ENCODE results near the gene VENTX. TPM values are rescaled to one million over a fixed set of nuclear protein-coding genes. Genes with fewer than 3 reads are reported as not detected.

VENTX gene
- total RNA-seq, 1 experiment from 2014 or later: 28.0 TPM

DNA sequence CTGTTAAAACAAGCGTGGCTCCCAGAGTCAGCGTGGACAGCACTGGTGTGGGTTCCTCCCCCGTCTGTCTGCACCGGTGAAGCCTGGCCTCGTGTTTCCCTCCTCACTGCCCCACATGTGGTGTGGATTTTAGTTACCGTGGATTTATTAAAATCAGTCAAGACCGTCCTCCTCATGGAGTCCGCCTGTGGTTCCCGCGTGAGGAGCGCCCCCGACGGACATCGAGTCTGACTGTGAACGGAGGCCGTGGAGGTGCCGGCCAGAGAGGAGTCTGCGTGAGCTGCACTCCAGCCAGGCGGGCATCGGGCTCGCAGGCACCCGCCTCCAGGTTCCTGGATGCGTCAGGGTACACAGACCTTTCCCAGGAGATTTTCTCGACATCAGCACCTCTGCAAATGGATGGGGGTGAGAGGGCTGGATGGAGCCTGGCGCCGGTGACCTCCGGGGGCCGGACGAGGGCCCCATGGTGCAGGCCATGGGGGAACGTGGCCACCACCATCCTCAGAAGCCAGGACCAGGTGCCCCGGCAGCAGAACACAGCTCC is 33.9 kb upstream of the VENTX start:
- Mint-ChIP-seq H3K4me3 (no peak overlapping the region), H3K4me1 (no peaks in the 10 kb centered on the region), H3K27me3 (ENCODE audit: low read depth) (no peaks in the 10 kb centered on the region), H3K9me3 (no peaks in the 10 kb centered on the region), H3K27ac (peak overlapping the region; percentile 41; the same call in 1 of the 2 replicates), H3K36me3 (no peaks in the 10 kb centered on the region)
- TF ChIP-seq, protein P1, sequence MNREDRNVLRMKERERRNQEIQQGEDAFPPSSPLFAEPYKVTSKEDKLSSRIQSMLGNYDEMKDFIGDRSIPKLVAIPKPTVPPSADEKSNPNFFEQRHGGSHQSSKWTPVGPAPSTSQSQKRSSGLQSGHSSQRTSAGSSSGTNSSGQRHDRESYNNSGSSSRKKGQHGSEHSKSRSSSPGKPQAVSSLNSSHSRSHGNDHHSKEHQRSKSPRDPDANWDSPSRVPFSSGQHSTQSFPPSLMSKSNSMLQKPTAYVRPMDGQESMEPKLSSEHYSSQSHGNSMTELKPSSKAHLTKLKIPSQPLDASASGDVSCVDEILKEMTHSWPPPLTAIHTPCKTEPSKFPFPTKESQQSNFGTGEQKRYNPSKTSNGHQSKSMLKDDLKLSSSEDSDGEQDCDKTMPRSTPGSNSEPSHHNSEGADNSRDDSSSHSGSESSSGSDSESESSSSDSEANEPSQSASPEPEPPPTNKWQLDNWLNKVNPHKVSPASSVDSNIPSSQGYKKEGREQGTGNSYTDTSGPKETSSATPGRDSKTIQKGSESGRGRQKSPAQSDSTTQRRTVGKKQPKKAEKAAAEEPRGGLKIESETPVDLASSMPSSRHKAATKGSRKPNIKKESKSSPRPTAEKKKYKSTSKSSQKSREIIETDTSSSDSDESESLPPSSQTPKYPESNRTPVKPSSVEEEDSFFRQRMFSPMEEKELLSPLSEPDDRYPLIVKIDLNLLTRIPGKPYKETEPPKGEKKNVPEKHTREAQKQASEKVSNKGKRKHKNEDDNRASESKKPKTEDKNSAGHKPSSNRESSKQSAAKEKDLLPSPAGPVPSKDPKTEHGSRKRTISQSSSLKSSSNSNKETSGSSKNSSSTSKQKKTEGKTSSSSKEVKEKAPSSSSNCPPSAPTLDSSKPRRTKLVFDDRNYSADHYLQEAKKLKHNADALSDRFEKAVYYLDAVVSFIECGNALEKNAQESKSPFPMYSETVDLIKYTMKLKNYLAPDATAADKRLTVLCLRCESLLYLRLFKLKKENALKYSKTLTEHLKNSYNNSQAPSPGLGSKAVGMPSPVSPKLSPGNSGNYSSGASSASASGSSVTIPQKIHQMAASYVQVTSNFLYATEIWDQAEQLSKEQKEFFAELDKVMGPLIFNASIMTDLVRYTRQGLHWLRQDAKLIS (CRISPR knock-in tag; IDR thresholded peaks at IDR 0.05; ENCODE audit: borderline replicate concordance): no peak
- TF ChIP-seq ZNF416 (CRISPR knock-in tag; IDR thresholded peaks at IDR 0.05) (no peak), NR2C2 (CRISPR knock-in tag; IDR thresholded peaks at IDR 0.05) (no peak), ELF4 (CRISPR knock-in tag; IDR thresholded peaks at IDR 0.05; ENCODE audit: low read depth) (no peak), SMAD3 (CRISPR knock-in tag; IDR thresholded peaks at IDR 0.05; ENCODE audit: borderline replicate concordance) (no peak), OVOL2 (CRISPR knock-in tag; IDR thresholded peaks at IDR 0.05; ENCODE audit: borderline replicate concordance) (no peak), GTF2I (CRISPR knock-in tag; conservative IDR thresholded peaks at IDR 0.05) (no peak), NFYB (CRISPR knock-in tag; conservative IDR thresholded peaks at IDR 0.05; ENCODE audit: low read depth) (no peak)
- TF ChIP-seq, protein P2, sequence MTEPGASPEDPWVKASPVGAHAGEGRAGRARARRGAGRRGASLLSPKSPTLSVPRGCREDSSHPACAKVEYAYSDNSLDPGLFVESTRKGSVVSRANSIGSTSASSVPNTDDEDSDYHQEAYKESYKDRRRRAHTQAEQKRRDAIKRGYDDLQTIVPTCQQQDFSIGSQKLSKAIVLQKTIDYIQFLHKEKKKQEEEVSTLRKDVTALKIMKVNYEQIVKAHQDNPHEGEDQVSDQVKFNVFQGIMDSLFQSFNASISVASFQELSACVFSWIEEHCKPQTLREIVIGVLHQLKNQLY (CRISPR knock-in tag; IDR thresholded peaks at IDR 0.05): no peak
- TF ChIP-seq, protein P3, sequence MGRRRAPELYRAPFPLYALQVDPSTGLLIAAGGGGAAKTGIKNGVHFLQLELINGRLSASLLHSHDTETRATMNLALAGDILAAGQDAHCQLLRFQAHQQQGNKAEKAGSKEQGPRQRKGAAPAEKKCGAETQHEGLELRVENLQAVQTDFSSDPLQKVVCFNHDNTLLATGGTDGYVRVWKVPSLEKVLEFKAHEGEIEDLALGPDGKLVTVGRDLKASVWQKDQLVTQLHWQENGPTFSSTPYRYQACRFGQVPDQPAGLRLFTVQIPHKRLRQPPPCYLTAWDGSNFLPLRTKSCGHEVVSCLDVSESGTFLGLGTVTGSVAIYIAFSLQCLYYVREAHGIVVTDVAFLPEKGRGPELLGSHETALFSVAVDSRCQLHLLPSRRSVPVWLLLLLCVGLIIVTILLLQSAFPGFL (CRISPR knock-in tag; IDR thresholded peaks at IDR 0.05; ENCODE audit: borderline replicate concordance): no peak
- TF ChIP-seq, protein P4, sequence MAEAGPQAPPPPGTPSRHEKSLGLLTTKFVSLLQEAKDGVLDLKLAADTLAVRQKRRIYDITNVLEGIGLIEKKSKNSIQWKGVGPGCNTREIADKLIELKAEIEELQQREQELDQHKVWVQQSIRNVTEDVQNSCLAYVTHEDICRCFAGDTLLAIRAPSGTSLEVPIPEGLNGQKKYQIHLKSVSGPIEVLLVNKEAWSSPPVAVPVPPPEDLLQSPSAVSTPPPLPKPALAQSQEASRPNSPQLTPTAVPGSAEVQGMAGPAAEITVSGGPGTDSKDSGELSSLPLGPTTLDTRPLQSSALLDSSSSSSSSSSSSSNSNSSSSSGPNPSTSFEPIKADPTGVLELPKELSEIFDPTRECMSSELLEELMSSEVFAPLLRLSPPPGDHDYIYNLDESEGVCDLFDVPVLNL (CRISPR knock-in tag; IDR thresholded peaks at IDR 0.05; ENCODE audit: borderline replicate concordance, low read depth): no peak
- TF ChIP-seq, protein P5, sequence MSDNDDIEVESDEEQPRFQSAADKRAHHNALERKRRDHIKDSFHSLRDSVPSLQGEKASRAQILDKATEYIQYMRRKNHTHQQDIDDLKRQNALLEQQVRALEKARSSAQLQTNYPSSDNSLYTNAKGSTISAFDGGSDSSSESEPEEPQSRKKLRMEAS (CRISPR knock-in tag; IDR thresholded peaks at IDR 0.05): no peak
- ChIA-PET POLR2A (no interaction called here), CTCF (no interaction called here)
- ATAC-seq: no peak
- DNase-seq (ENCODE audit: low spot score): no peak

DNA sequence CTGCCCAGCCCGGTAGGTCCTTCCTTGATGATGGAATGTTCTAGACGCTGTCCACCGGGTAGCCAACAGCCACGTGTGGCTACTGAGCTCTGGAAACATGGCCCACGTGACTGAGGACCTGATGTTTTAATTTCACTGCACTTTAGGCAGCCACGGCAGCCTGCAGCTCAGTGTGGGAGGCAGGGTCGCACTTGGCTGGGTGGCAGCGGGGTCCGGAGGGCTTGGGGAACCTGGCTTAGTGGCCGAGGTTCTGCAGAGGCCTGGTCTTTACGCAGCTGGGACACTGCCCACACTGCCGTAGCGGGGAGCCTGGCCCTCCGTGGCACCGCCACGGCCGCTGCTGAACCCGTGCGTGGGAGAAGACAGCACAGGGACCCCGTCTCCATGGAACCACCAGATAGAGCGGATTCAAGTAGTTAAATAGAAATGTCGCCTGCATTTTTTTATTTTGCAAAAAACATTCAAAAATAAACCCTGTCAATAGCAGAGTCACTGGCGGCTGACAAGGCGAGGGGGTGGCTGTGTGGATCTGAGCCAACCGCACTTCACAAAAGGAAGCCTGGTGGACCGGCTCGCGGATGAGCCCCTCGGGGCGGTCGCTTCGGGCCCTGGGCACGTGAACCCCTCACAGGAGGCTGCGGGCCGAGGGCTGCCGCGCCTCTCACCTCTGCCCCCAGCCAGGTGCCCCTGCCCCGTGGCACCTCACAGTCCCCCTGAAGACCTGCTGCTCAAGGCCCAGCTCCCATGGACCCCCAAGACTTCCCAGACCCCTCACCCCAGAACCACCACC is 33.2 kb upstream of the VENTX start:
- CTCF ChIA-PET: no interaction called here
- no peak overlapping the region for H3K4me3 Mint-ChIP-seq
- DNase-seq (ENCODE audit: low spot score) (no peak), ATAC-seq (no peak)
- H3K4me1 Mint-ChIP-seq: no peaks in the 10 kb centered on the region
- POLR2A ChIA-PET: no interaction called here
- H3K27ac Mint-ChIP-seq: no peak overlapping the region
- H3K36me3 Mint-ChIP-seq: no peaks in the 10 kb centered on the region
- H3K9me3 Mint-ChIP-seq: no peaks in the 10 kb centered on the region
- no peaks in the 10 kb centered on the region for H3K27me3 Mint-ChIP-seq (ENCODE audit: low read depth)
- TF ChIP-seq, protein P2 (CRISPR knock-in tag; IDR thresholded peaks at IDR 0.05): no peak
- TF ChIP-seq, protein P6, sequence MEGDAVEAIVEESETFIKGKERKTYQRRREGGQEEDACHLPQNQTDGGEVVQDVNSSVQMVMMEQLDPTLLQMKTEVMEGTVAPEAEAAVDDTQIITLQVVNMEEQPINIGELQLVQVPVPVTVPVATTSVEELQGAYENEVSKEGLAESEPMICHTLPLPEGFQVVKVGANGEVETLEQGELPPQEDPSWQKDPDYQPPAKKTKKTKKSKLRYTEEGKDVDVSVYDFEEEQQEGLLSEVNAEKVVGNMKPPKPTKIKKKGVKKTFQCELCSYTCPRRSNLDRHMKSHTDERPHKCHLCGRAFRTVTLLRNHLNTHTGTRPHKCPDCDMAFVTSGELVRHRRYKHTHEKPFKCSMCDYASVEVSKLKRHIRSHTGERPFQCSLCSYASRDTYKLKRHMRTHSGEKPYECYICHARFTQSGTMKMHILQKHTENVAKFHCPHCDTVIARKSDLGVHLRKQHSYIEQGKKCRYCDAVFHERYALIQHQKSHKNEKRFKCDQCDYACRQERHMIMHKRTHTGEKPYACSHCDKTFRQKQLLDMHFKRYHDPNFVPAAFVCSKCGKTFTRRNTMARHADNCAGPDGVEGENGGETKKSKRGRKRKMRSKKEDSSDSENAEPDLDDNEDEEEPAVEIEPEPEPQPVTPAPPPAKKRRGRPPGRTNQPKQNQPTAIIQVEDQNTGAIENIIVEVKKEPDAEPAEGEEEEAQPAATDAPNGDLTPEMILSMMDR (IDR thresholded peaks at IDR 0.05): no peak
- TF ChIP-seq ZNF396 (CRISPR knock-in tag; IDR thresholded peaks at IDR 0.05; ENCODE audit: borderline replicate concordance): no peak
- no peak for TF ChIP-seq MYBL2 (CRISPR knock-in tag; IDR thresholded peaks at IDR 0.05)
- TF ChIP-seq, protein P7, sequence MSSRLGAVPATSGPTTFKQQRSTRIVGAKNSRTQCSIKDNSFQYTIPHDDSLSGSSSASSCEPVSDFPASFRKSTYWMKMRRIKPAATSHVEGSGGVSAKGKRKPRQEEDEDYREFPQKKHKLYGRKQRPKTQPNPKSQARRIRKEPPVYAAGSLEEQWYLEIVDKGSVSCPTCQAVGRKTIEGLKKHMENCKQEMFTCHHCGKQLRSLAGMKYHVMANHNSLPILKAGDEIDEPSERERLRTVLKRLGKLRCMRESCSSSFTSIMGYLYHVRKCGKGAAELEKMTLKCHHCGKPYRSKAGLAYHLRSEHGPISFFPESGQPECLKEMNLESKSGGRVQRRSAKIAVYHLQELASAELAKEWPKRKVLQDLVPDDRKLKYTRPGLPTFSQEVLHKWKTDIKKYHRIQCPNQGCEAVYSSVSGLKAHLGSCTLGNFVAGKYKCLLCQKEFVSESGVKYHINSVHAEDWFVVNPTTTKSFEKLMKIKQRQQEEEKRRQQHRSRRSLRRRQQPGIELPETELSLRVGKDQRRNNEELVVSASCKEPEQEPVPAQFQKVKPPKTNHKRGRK (CRISPR knock-in tag; IDR thresholded peaks at IDR 0.05; ENCODE audit: borderline replicate concordance): no peak
- TF ChIP-seq ELF4 (CRISPR knock-in tag; IDR thresholded peaks at IDR 0.05; ENCODE audit: low read depth): no peak
- TF ChIP-seq ZNF121 (CRISPR knock-in tag; IDR thresholded peaks at IDR 0.05): no peak
- no peak for TF ChIP-seq TEAD1 (CRISPR knock-in tag; IDR thresholded peaks at IDR 0.05)
- TF ChIP-seq, protein P8, sequence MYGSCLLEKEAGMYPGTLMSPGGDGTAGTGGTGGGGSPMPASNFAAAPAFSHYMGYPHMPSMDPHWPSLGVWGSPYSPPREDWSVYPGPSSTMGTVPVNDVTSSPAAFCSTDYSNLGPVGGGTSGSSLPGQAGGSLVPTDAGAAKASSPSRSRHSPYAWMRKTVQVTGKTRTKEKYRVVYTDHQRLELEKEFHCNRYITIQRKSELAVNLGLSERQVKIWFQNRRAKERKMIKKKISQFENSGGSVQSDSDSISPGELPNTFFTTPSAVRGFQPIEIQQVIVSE (CRISPR knock-in tag; IDR thresholded peaks at IDR 0.05; ENCODE audit: borderline replicate concordance): no peak
